Keratinocyte (primary cell): ENCODE results near the gene ZNF283.

Source experiments
- EZH2 ChIP-seq: IDR thresholded peaks from one replicate; pipeline ENCODE4 v1.6.1; 2012; ENCODE audit warnings: inconsistent platforms, mild to moderate bottlenecking, low read length, moderate library complexity
- TF ChIP-seq, protein P1 (sequence below), 3 experiments: IDR thresholded peaks in 1 of 3; conservative IDR thresholded peaks in 1 of 3; optimal IDR thresholded peaks in 1 of 3; 2 replicates in 2 of 3; 3 replicates in 1 of 3; pipeline versions ENCODE3 to v1.5.1; 2011; ENCODE audit warnings: low read length in 3 of 3, mild to moderate bottlenecking in 3 of 3, moderate library complexity in 2 of 3, control low read depth in 1 of 3, inconsistent platforms in 1 of 3; ENCODE audit not compliant: insufficient read depth in 2 of 3; ENCODE audit errors: extremely low read depth in 1 of 3

GRCh38 chr19:43848821-43849220 lies 21.7 kb downstream of the ZNF283 start:
- TF ChIP-seq, protein P1, sequence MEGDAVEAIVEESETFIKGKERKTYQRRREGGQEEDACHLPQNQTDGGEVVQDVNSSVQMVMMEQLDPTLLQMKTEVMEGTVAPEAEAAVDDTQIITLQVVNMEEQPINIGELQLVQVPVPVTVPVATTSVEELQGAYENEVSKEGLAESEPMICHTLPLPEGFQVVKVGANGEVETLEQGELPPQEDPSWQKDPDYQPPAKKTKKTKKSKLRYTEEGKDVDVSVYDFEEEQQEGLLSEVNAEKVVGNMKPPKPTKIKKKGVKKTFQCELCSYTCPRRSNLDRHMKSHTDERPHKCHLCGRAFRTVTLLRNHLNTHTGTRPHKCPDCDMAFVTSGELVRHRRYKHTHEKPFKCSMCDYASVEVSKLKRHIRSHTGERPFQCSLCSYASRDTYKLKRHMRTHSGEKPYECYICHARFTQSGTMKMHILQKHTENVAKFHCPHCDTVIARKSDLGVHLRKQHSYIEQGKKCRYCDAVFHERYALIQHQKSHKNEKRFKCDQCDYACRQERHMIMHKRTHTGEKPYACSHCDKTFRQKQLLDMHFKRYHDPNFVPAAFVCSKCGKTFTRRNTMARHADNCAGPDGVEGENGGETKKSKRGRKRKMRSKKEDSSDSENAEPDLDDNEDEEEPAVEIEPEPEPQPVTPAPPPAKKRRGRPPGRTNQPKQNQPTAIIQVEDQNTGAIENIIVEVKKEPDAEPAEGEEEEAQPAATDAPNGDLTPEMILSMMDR (optimal IDR thresholded peaks at IDR 0.05 in 1 of 3, IDR thresholded peaks at IDR 0.05 in 1 of 3, conservative IDR thresholded peaks at IDR 0.05 in 1 of 3; ENCODE audit: extremely low read depth in 1 of 3, insufficient read depth in 2 of 3, low read length in 3 of 3): no peak
- no peak for TF ChIP-seq EZH2
